OCI-LY7 (cell line): ENCODE measurements around the gene PCDHA12. TPM values are rescaled to one million over a fixed set of nuclear protein-coding genes. Genes with fewer than 3 reads are reported as not detected.
"Not testable (repeated sequence)": the region's sequence is repeated elsewhere in the genome, so short reads cannot be mapped to it uniquely, and the experiment has no call there.

Source experiments
- BruUV-seq: library from RNA; stranded (reverse); fragments of 400-500 nt; replicated peaks from 2 replicates; lab custom pipeline; 2021; lab: Mats Ljungman, UMichigan
- CTCF ChIA-PET: fragments of 300-600 bp; sonication (Branson Sonifier 250); formaldehyde crosslinking; loops from one replicate; lab custom pipeline; 2022; ENCODE audit warnings: antibody characterized with exemption; ENCODE audit not compliant: unreplicated experiment; lab: Charles Lee
- POLR2A ChIA-PET: fragments of 300-600 bp; sonication (Branson Sonifier 250); formaldehyde crosslinking; loops from one replicate; lab custom pipeline; 2022; ENCODE audit warnings: antibody characterized with exemption; lab: Charles Lee
- DNase-seq: peaks from one replicate; pipeline ENCODE4 v3.0.0-alpha.2; 2015; ENCODE audit warnings: low spot score
- H2AFZ ChIP-seq: fragments of 200-600 bp; sonication (generic), shearing (Covaris generic); 2 replicates; pipeline ENCODE4 v1.6.1; 2014; ENCODE audit warnings: mild to moderate bottlenecking, antibody characterized with exemption, low read length, moderate library complexity
- H3K27ac ChIP-seq: fragments of 200-600 bp; sonication (generic); 2 replicates; pipeline ENCODE4 v1.5.1; 2014; ENCODE audit warnings: mixed run types, low read depth, mild to moderate bottlenecking, moderate library complexity, low read length, inconsistent platforms; ENCODE audit not compliant: poor library complexity, severe bottlenecking
- H3K36me3 ChIP-seq: fragments of 200-600 bp; sonication (generic); 2 replicates; pipeline ENCODE4 v1.6.1; 2014; ENCODE audit warnings: mild to moderate bottlenecking, antibody characterized with exemption, low read length, moderate library complexity, mixed read lengths; ENCODE audit not compliant: insufficient read depth
- H3K4me1 ChIP-seq: fragments of 200-600 bp; sonication (generic); 2 replicates; pipeline ENCODE4 v1.5.1; 2014; ENCODE audit warnings: mild to moderate bottlenecking, low read length; ENCODE audit not compliant: insufficient read depth, poor library complexity, severe bottlenecking
- H3K4me2 ChIP-seq: fragments of 200-600 bp; sonication (generic); 2 replicates; pipeline ENCODE4 v1.6.1; 2014; ENCODE audit warnings: mild to moderate bottlenecking, low read length
- H3K4me3 ChIP-seq: fragments of 200-600 bp; sonication (generic); 2 replicates; pipeline ENCODE4 v1.5.1; 2014; ENCODE audit warnings: mild to moderate bottlenecking, low read depth, low read length; ENCODE audit not compliant: poor library complexity, severe bottlenecking
- H3K79me2 ChIP-seq: fragments of 200-600 bp; sonication (generic); 2 replicates; pipeline ENCODE4 v1.6.1; 2016; ENCODE audit warnings: low read depth, mild to moderate bottlenecking, low read length, moderate library complexity, mixed read lengths; ENCODE audit not compliant: insufficient read depth
- H3K9me2 ChIP-seq: fragments of 200-600 bp; sonication (generic); 2 replicates; pipeline ENCODE4 v1.6.1; 2016; ENCODE audit warnings: mild to moderate bottlenecking, low read length, mixed read lengths; ENCODE audit not compliant: insufficient read depth
- H3K9me3 ChIP-seq: fragments of 200-600 bp; sonication (generic); 2 replicates; pipeline ENCODE4 v1.6.1; 2014; ENCODE audit warnings: mild to moderate bottlenecking, mixed run types, low read length, mixed read lengths
- H4K20me1 ChIP-seq: fragments of 200-600 bp; sonication (generic); 2 replicates; pipeline ENCODE4 v1.6.1; 2014; ENCODE audit warnings: mild to moderate bottlenecking, antibody characterized with exemption, low read length, moderate library complexity, mixed read lengths; ENCODE audit not compliant: insufficient read depth
- CTCF ChIP-seq: fragments of 200-600 bp; sonication (generic); conservative IDR thresholded peaks from 2 replicates; pipeline ENCODE4 v1.5.1; 2014; ENCODE audit warnings: mild to moderate bottlenecking, antibody characterized with exemption, low read length, moderate library complexity, mixed read lengths
- EZH2phosphoT487 ChIP-seq: fragments of 200-600 bp; sonication (generic); IDR thresholded peaks from 2 replicates; pipeline ENCODE4 v1.6.1; 2018; ENCODE audit warnings: low read depth, borderline replicate concordance, mild to moderate bottlenecking, mixed run types, antibody characterized with exemption, low read length, moderate library complexity, mixed read lengths
- intact Hi-C: fragments of 100-400 bp; cut with micrococcal nuclease; formaldehyde crosslinking; loops from one replicate; pipeline ENCODE4 v1.10.0; 2022; ENCODE audit not compliant: unreplicated experiment
- total RNA-seq, 2 experiments: library from RNA; depleted of rRNA in 1 of 2; stranded (reverse); fragments of >200 nt in 1 of 2; shearing (Covaris generic) in 1 of 2; gene quantifications; 2 replicates each; pipeline ENCODE4 v1.2.3, GENCODE V29; 2014 to 2022

The PCDHA12 gene
- total RNA-seq, 2 experiments from 2014 or later, result not detected

GRCh38 chr5:140828362-140828737 lies 46.8 kb upstream of the PCDHA12 start:
- intact Hi-C loops, result no loop called here
- no TSS peak for BruUV-seq

GRCh38 chr5:140829511-140830501 lies 45.3 kb upstream of the PCDHA12 start:
- H3K36me3 ChIP-seq, H3K27ac ChIP-seq, DNase-seq, H2AFZ ChIP-seq, H3K79me2 ChIP-seq, H3K4me2 ChIP-seq, H3K4me1 ChIP-seq, H3K9me2 ChIP-seq, CTCF ChIA-PET, H4K20me1 ChIP-seq, intact Hi-C loops, H3K4me3 ChIP-seq, BruUV-seq, H3K9me3 ChIP-seq: not testable (repeated sequence)
- POLR2A ChIA-PET, result interaction anchor here (1.1 kb wide), 1 partner anchor 14 kb away, joined by 3 read pairs; no protein-coding TSS in a partner anchor

More at GRCh38 chr5:140828362-140828737, 46.8 kb upstream of the PCDHA12 start:
- Histone ChIP-seq H3K36me3 (no peaks in the 10 kb centered on the region), H3K79me2 (no peaks in the 10 kb centered on the region), H3K4me1 (no peaks in the 10 kb centered on the region), H3K4me2 (no peak overlapping the region), H2AFZ (no peak overlapping the region), H3K9me3 (no peaks in the 10 kb centered on the region), H3K9me2 (no peaks in the 10 kb centered on the region), H3K27ac (no peak overlapping the region), H3K4me3 (no peak overlapping the region), H4K20me1 (no peaks in the 10 kb centered on the region)
- TF ChIP-seq CTCF (0 out of 2 replicates have a peak, but pooled peaks have one; percentile 16), EZH2phosphoT487 (no peak)
- ChIA-PET POLR2A (interaction anchor here (1.1 kb wide), 1 partner anchor 12 kb away, joined by 3 read pairs; no protein-coding TSS in a partner anchor), CTCF (no interaction called here)
- DNase-seq, result no peak

GRCh38 chr5:140833993-140834392 lies 41.1 kb upstream of the PCDHA12 start, which contains the start of gene PCDHA7:
Gene PCDHA7, plus strand, starts transcription at chr5:140834269. Its CDS starts 115 bp downstream, at chr5:140834384.
- no peak within 1 kb of the TSS for H3K4me3 ChIP-seq
- no peaks in the 10 kb centered on the region for H3K79me2 ChIP-seq
- intact Hi-C loops, result no loop called here
- POLR2A ChIA-PET, result no interaction called here
- H3K9me3 ChIP-seq, result no peaks in the 10 kb centered on the region
- TF ChIP-seq CTCF, result peak; percentile 62
- no peak for TF ChIP-seq EZH2phosphoT487
- H4K20me1 ChIP-seq, result no peaks in the 10 kb centered on the region
- no peak within 1 kb of the TSS for H3K27ac ChIP-seq
- H3K4me1 ChIP-seq, result no peaks in the 10 kb centered on the region
- H3K4me2 ChIP-seq, result no peak within 1 kb of the TSS
- BruUV-seq, result no TSS peak
- no peaks in the 10 kb centered on the region for H3K9me2 ChIP-seq
- CTCF ChIA-PET, result no interaction called here
- H2AFZ ChIP-seq, result no peak within 1 kb of the TSS
- no peak for DNase-seq
- H3K36me3 ChIP-seq, result no peaks in the 10 kb centered on the region

- H3K79me2 ChIP-seq, H4K20me1 ChIP-seq, POLR2A ChIA-PET, DNase-seq, H2AFZ ChIP-seq, H3K4me2 ChIP-seq, H3K9me3 ChIP-seq, H3K4me1 ChIP-seq, CTCF ChIA-PET, intact Hi-C loops, BruUV-seq, H3K36me3 ChIP-seq, H3K27ac ChIP-seq, H3K4me3 ChIP-seq, H3K9me2 ChIP-seq: not testable (repeated sequence)
Measured at GRCh38 chr5:140834439-140835008, 40.6 kb upstream of the PCDHA12 start.
